Measurements from ENCODE around the gene RABEP1.

- TF ChIP-seq EZH2phosphoT487 (IDR thresholded peaks at IDR 0.05; ENCODE audit: low read depth), result no peak
- TF ChIP-seq CTCF (IDR thresholded peaks at IDR 0.05; ENCODE audit: low read depth, low read length), result no peak
Measured at GRCh38 chr17:5379351-5380107, 97.4 kb downstream of the RABEP1 start.

Measured in OCI-LY3 (cell line).